B cell (primary cell): ENCODE measurements around the gene MYRFL. TPM values are rescaled to one million over a fixed set of nuclear protein-coding genes. Genes with fewer than 3 reads are reported as not detected.
"Not testable (repeated sequence)": the region's sequence is repeated elsewhere in the genome, so short reads cannot be mapped to it uniquely, and the experiment has no call there.

Experiments used
- ATAC-seq: fragments of 200-7000 bp; cut with Tn5 transposase; one replicate; pipeline ENCODE4 v1.10.0; 2021; ENCODE audit warnings: low read depth, mild to moderate bottlenecking, moderate number of reproducible peaks, moderate library complexity
- CTCF ChIA-PET: fragments of 350-600 bp; sonication (Branson Sonifier 250); formaldehyde crosslinking; loops from one replicate; lab custom pipeline; 2021; ENCODE audit warnings: antibody characterized with exemption, inconsistent platforms; lab: Charles Lee
- POLR2A ChIA-PET: fragments of 350-600 bp; sonication (Branson Sonifier 250); formaldehyde crosslinking; loops from one replicate; lab custom pipeline; 2021; ENCODE audit warnings: antibody characterized with exemption; lab: Charles Lee
- DNase-seq: peaks from one replicate; pipeline ENCODE4 v3.0.0; 2013
- H2AFZ ChIP-seq: 2 replicates; pipeline ENCODE4 v1.6.1; 2012; ENCODE audit warnings: mild to moderate bottlenecking, low read depth, low read length; ENCODE audit not compliant: insufficient read depth, poor library complexity, severe bottlenecking
- H3K27ac ChIP-seq, 2 donors: 1 replicate in 1 of 2; 2 replicates in 1 of 2; pipeline ENCODE4 v1.5.1; 2012 to 2013; ENCODE audit warnings: low read length in 2 of 2, mild to moderate bottlenecking in 2 of 2, moderate library complexity in 1 of 2
- H3K27me3 ChIP-seq, 4 experiments: fragments of 200-600 bp in 1 of 4; sonication (generic) in 1 of 4; replicated peaks in 1 of 4; 1 replicate in 2 of 4; 2 replicates in 2 of 4; pipeline versions ENCODE4 v1.6.1 to v1.7.0; 2013 to 2016; ENCODE audit warnings: low read length in 3 of 4, mild to moderate bottlenecking in 2 of 4, mixed read lengths in 1 of 4, moderate library complexity in 1 of 4; ENCODE audit not compliant: insufficient read depth in 4 of 4, control insufficient read depth in 3 of 4; ENCODE audit errors: control extremely low read depth in 1 of 4
- H3K36me3 ChIP-seq, 2 experiments: replicated peaks in 1 of 2; 1 replicate in 1 of 2; 2 replicates in 1 of 2; pipeline versions ENCODE4 v1.6.1 to v1.7.1; 2013; ENCODE audit warnings: low read length in 1 of 2; ENCODE audit not compliant: insufficient read depth in 2 of 2, control insufficient read depth in 1 of 2; ENCODE audit errors: control extremely low read depth in 1 of 2, extremely low read depth in 1 of 2
- H3K4me1 ChIP-seq, 2 donors: fragments of 200-600 bp in 1 of 2; sonication (generic) in 1 of 2; 1 replicate in 1 of 2; 2 replicates in 1 of 2; pipeline versions ENCODE4 v1.5.1 to v1.6.1; 2013 to 2017; ENCODE audit warnings: low read length in 2 of 2; ENCODE audit not compliant: control insufficient read depth in 2 of 2, insufficient read depth in 2 of 2
- H3K4me2 ChIP-seq: replicated peaks from 2 replicates; pipeline ENCODE3; 2012; ENCODE audit warnings: mild to moderate bottlenecking, low read depth, low read length; ENCODE audit not compliant: poor library complexity, severe bottlenecking
- H3K4me3 ChIP-seq, 5 experiments: fragments of 200-600 bp in 1 of 5; sonication (generic) in 1 of 5; 1 replicate in 3 of 5; 2 replicates in 2 of 5; pipeline versions ENCODE4 v1.5.1 to v1.7.0; 2011 to 2016; ENCODE audit warnings: low read length in 4 of 5, mild to moderate bottlenecking in 4 of 5, low read depth in 2 of 5, control low read depth in 1 of 5, moderate library complexity in 1 of 5; ENCODE audit not compliant: insufficient read depth in 1 of 5; ENCODE audit errors: control extremely low read depth in 1 of 5, extremely low read depth in 1 of 5
- H3K79me2 ChIP-seq: fragments of 200-600 bp; sonication (generic); one replicate; pipeline ENCODE4 v1.6.0; 2016; ENCODE audit warnings: low read length; ENCODE audit not compliant: control insufficient read depth, insufficient read depth
- H3K9ac ChIP-seq: fragments of 200-600 bp; sonication (generic); 2 replicates; pipeline ENCODE4 v1.6.1; 2017; ENCODE audit warnings: mild to moderate bottlenecking, low read length, moderate library complexity
- H3K9me3 ChIP-seq, 3 donors: one replicate each; pipeline versions ENCODE4 v1.6.1 to v1.7.1; 2013; ENCODE audit warnings: low read length in 2 of 3; ENCODE audit not compliant: control insufficient read depth in 2 of 3, insufficient read depth in 1 of 3; ENCODE audit errors: control extremely low read depth in 1 of 3
- H4K20me1 ChIP-seq: 2 replicates; pipeline ENCODE4 v1.6.0; 2012; ENCODE audit warnings: mild to moderate bottlenecking, low read length; ENCODE audit not compliant: insufficient read depth, control insufficient read depth, poor library complexity, severe bottlenecking
- H3K27ac Mint-ChIP-seq: one replicate; pipeline ENCODE4 v1.8.0; 2021; ENCODE audit warnings: mixed read lengths
- H3K27me3 Mint-ChIP-seq: one replicate; pipeline ENCODE4 v1.8.0; 2021; ENCODE audit warnings: mixed read lengths
- H3K4me1 Mint-ChIP-seq: one replicate; pipeline ENCODE4 v1.8.0; 2021; ENCODE audit warnings: mixed read lengths
- H3K4me3 Mint-ChIP-seq: one replicate; pipeline ENCODE4 v1.8.0; 2021; ENCODE audit warnings: mixed read lengths
- H3K9me3 Mint-ChIP-seq: one replicate; pipeline ENCODE4 v1.8.0; 2022; ENCODE audit warnings: mixed read lengths; ENCODE audit not compliant: insufficient read depth
- CTCF ChIP-seq: fragments of 200-600 bp; IDR thresholded peaks from one replicate; pipeline ENCODE4 v1.8.0; 2022; ENCODE audit warnings: antibody characterized with exemption, mild to moderate bottlenecking
- EZH2 ChIP-seq: IDR thresholded peaks from 2 replicates; pipeline ENCODE4 v1.6.1; 2012; ENCODE audit warnings: borderline replicate concordance, low read depth, mild to moderate bottlenecking, moderate library complexity, low read length; ENCODE audit not compliant: insufficient read depth, poor library complexity, severe bottlenecking
- WGBS: methylation state at CpG from one replicate; pipeline ENCODE4 v1.1.5; 2013; ENCODE audit warnings: missing lambda C conversion rate; ENCODE audit not compliant: insufficient coverage; 5-methylcytosine and 5-hydroxymethylcytosine counted together
- intact Hi-C: fragments of 100-400 bp; cut with micrococcal nuclease; formaldehyde crosslinking; loops from one replicate; pipeline ENCODE4 v1.10.0; 2022
- polyA plus RNA-seq: library from polyadenylated mRNA; depleted of rRNA; stranded (reverse); fragments of >200 nt; gene quantifications from 2 replicates; pipeline ENCODE4 v1.2.3, GENCODE V29; 2012
- total RNA-seq, 2 donors: library from RNA; stranded (reverse); fragments of 120-200 nt in 1 of 2; gene quantifications; 1 replicate in 1 of 2; 2 replicates in 1 of 2; pipeline versions ENCODE4 v1.2.3 to v1.2.4, GENCODE V29; 2013 to 2022

Gene MYRFL
- total and polyA plus RNA-seq, 2 donors (not counting 1 experiment from before 2014, with no cell fraction given) = 0.28 TPM; not detected in 1

GRCh38 chr12:69792533-69792932 lies 32.5 kb upstream of the MYRFL start:
- H3K9ac ChIP-seq = no peak overlapping the region
- H3K27ac ChIP-seq = no peak overlapping the region
- H4K20me1 ChIP-seq = no peaks in the 10 kb centered on the region
- peaks cover 6 to 11% of the 10 kb centered on the region in 2 experiments for H3K36me3 ChIP-seq
- H3K4me2 ChIP-seq = no peak overlapping the region
- no peak for DNase-seq
- intact Hi-C loops = no loop called here
- peaks cover 4 to 20% (median 7%) of the 10 kb centered on the region in 3 donors for H3K9me3 ChIP-seq
- H3K9me3 Mint-ChIP-seq = peaks cover 14% of the 10 kb centered on the region
- H3K27me3 Mint-ChIP-seq = no peaks in the 10 kb centered on the region
- H3K4me3 ChIP-seq = no peak overlapping the region
- H3K4me1 Mint-ChIP-seq = no peaks in the 10 kb centered on the region
- no peaks in the 10 kb centered on the region for H3K27me3 ChIP-seq
- no peaks in the 10 kb centered on the region for H3K79me2 ChIP-seq
- no peak for ATAC-seq
- TF ChIP-seq CTCF (no peak), EZH2 (no peak)
- ChIA-PET POLR2A (no interaction called here), CTCF (no interaction called here)
- H2AFZ ChIP-seq = no peak overlapping the region
- H3K4me1 ChIP-seq = no peaks in the 10 kb centered on the region
- no CpG with 5 or more reads among the region's 2 CpGs for WGBS
- no peak overlapping the region for H3K27ac Mint-ChIP-seq
- H3K4me3 Mint-ChIP-seq = no peak overlapping the region

- H3K9me3 ChIP-seq = peaks cover 0 to 14% (median 6%) of the 10 kb centered on the region in 3 donors
- CTCF ChIA-PET, H2AFZ ChIP-seq, H3K27ac ChIP-seq, H3K4me3 Mint-ChIP-seq, ATAC-seq, H3K27me3 Mint-ChIP-seq, H3K36me3 ChIP-seq, H3K9me3 Mint-ChIP-seq, H4K20me1 ChIP-seq, DNase-seq, H3K4me3 ChIP-seq, H3K4me1 Mint-ChIP-seq, H3K79me2 ChIP-seq, H3K4me2 ChIP-seq, H3K4me1 ChIP-seq, intact Hi-C loops, H3K27me3 ChIP-seq, H3K27ac Mint-ChIP-seq, POLR2A ChIA-PET, H3K9ac ChIP-seq: not testable (repeated sequence)
- WGBS = 98% methylated on average over 44 of the region's 62 CpGs
Measured at GRCh38 chr12:69807101-69807897, 17.7 kb upstream of the MYRFL start.
